K562 (cell line): ENCODE results near the gene SPON1. TPM values are rescaled to one million over a fixed set of nuclear protein-coding genes. Genes with fewer than 3 reads are reported as not detected.

Experiments used
- ATAC-seq: fragments of 200-7000 bp; cut with Tn5 transposase; 3 replicates; pipeline ENCODE4 v1.9.1; 2020; ENCODE audit warnings: moderate library complexity
- BruUV-seq: library from RNA; stranded (reverse); fragments of 400-500 nt; replicated peaks from 2 replicates; lab custom pipeline; 2021; lab: Mats Ljungman, UMichigan
- CTCF ChIA-PET: fragments of 300-600 bp; formaldehyde crosslinking; extraction: SDS; loops from one replicate; lab custom pipeline; 2021; ENCODE audit warnings: low intra/inter-chr PET ratio; lab: Yijun Ruan, JAX
- POLR2A ChIA-PET: fragments of 300-600, 350-650 bp; sonication (Branson Sonifier 250); formaldehyde crosslinking; extraction: SDS; loops from one replicate; lab custom pipeline; 2021; ENCODE audit warnings: antibody characterized with exemption, inconsistent platforms; lab: Yijun Ruan, JAX
- DNase-seq, 4 experiments: peaks; one replicate each; pipeline versions ENCODE4 v3.0.0 to v3.0.0-alpha.2; 2011 to 2018; ENCODE audit warnings: low spot score in 3 of 4, mixed read lengths in 3 of 4; ENCODE audit errors: extremely low read depth in 1 of 4
- FAIRE-seq: peaks from 2 replicates; lab custom pipeline; 2011; peaks lifted over from hg19 to GRCh38; lab: Jason Lieb, UNC
- H2AFZ ChIP-seq: 2 replicates; pipeline ENCODE4 v1.6.0; 2011; ENCODE audit warnings: low read depth, low read length, control low read depth, inconsistent platforms
- H3K27ac ChIP-seq: fragments of 200-600 bp; 3 replicates; pipeline ENCODE4 v1.8.0; 2011; ENCODE audit warnings: low read depth, mild to moderate bottlenecking, control low read depth, inconsistent platforms, low read length, moderate library complexity, mixed read lengths; ENCODE audit errors: extremely low read depth
- H3K27me3 ChIP-seq, 2 experiments: fragments of 300-600 bp in 1 of 2; 2 replicates in 1 of 2; 3 replicates in 1 of 2; pipeline versions ENCODE4 v1.6.0 to v1.8.0; 2011; ENCODE audit warnings: inconsistent platforms in 2 of 2, low read length in 2 of 2, mild to moderate bottlenecking in 1 of 2, mixed read lengths in 1 of 2, moderate library complexity in 1 of 2; ENCODE audit not compliant: control insufficient read depth in 2 of 2, insufficient read depth in 2 of 2
- H3K36me3 ChIP-seq: fragments of 300-600 bp; 3 replicates; pipeline ENCODE4 v1.8.0; 2011; ENCODE audit warnings: mild to moderate bottlenecking, low read length, inconsistent platforms; ENCODE audit not compliant: control insufficient read depth, insufficient read depth
- H3K4me1 ChIP-seq, 2 experiments: fragments of 200-600 bp in 1 of 2; replicated peaks in 1 of 2; 2 replicates in 1 of 2; 3 replicates in 1 of 2; pipeline versions ENCODE4 v1.5.1 to v1.8.0; 2011; ENCODE audit warnings: inconsistent platforms in 2 of 2, low read length in 2 of 2, mild to moderate bottlenecking in 1 of 2, mixed read lengths in 1 of 2, moderate library complexity in 1 of 2; ENCODE audit not compliant: control insufficient read depth in 2 of 2, insufficient read depth in 2 of 2
- H3K4me2 ChIP-seq: 2 replicates; pipeline ENCODE4 v1.6.1; 2011; ENCODE audit warnings: low read length, control low read depth, inconsistent platforms, mixed read lengths; ENCODE audit not compliant: insufficient read depth
- H3K4me3 ChIP-seq: fragments of 200-600 bp; sonication (generic), shearing (Covaris generic); 2 replicates; pipeline ENCODE4 v1.5.1; 2016; ENCODE audit warnings: control low read depth, inconsistent platforms
- H3K79me2 ChIP-seq: fragments of 200-600 bp; 3 replicates; pipeline ENCODE4 v1.8.0; 2011; ENCODE audit warnings: low read length, inconsistent platforms; ENCODE audit not compliant: control insufficient read depth, insufficient read depth
- H3K9ac ChIP-seq, 2 experiments: 2 replicates each; pipeline versions ENCODE4 v1.6.0 to v1.6.1; 2011; ENCODE audit warnings: low read depth in 2 of 2, low read length in 2 of 2, control low read depth in 1 of 2, inconsistent platforms in 1 of 2, mild to moderate bottlenecking in 1 of 2, mixed read lengths in 1 of 2; ENCODE audit not compliant: insufficient read depth in 1 of 2
- H3K9me1 ChIP-seq: one replicate; pipeline ENCODE4 v1.6.0; 2011; ENCODE audit warnings: inconsistent platforms, mild to moderate bottlenecking, low read length, moderate library complexity; ENCODE audit not compliant: control insufficient read depth, insufficient read depth
- H3K9me3 ChIP-seq: replicated peaks from 2 replicates; pipeline ENCODE4 v1.5.1; 2011; ENCODE audit warnings: low read depth, low read length, inconsistent platforms; ENCODE audit not compliant: control insufficient read depth, insufficient read depth
- H4K20me1 ChIP-seq: replicated peaks from 2 replicates; pipeline ENCODE4 v1.6.1; 2011; ENCODE audit warnings: low read length, inconsistent platforms, mixed read lengths; ENCODE audit not compliant: control insufficient read depth, insufficient read depth
- BMI1 ChIP-seq: fragments of 150-350 bp; IDR thresholded peaks from 2 replicates; pipeline ENCODE4 v1.6.1; 2014; ENCODE audit warnings: low read length
- FOSL1 ChIP-seq: fragments of 200-800 bp; sonication (Bioruptor generic); conservative IDR thresholded peaks from 2 replicates; pipeline ENCODE4 v1.6.1; 2016; ENCODE audit warnings: missing genetic modification characterization, missing compliant biosample characterization
- FOXO4 ChIP-seq: fragments of 450-650 bp; formaldehyde crosslinking; IDR thresholded peaks from 2 replicates; pipeline ENCODE4 v1.4.0; 2020; ENCODE audit warnings: mild to moderate bottlenecking, moderate library complexity
- LCOR ChIP-seq: sonication (generic); formaldehyde crosslinking; IDR thresholded peaks from 2 replicates; pipeline ENCODE4 v1.8.0; 2022; ENCODE audit warnings: mild to moderate bottlenecking, missing genetic modification reagents
- NFYB ChIP-seq: IDR thresholded peaks from 2 replicates; pipeline ENCODE4 v1.6.1; 2011; ENCODE audit warnings: mild to moderate bottlenecking, moderate library complexity; ENCODE audit not compliant: insufficient read length; ENCODE audit errors: extremely low read depth
- SAP30 ChIP-seq: fragments of 200-600 bp; sonication (generic); IDR thresholded peaks from 2 replicates; pipeline ENCODE4 v1.6.1; 2012; ENCODE audit warnings: borderline replicate concordance, low read depth, mild to moderate bottlenecking, moderate library complexity, low read length, control low read depth, inconsistent platforms; ENCODE audit not compliant: insufficient read depth, poor library complexity, severe bottlenecking
- ZBTB17 ChIP-seq: fragments of 450-650 bp; formaldehyde crosslinking; IDR thresholded peaks from 2 replicates; pipeline ENCODE4 v1.4.0; 2020; ENCODE audit warnings: mild to moderate bottlenecking
- ZKSCAN8 ChIP-seq: fragments of 200-800 bp; sonication (Bioruptor generic); IDR thresholded peaks from 2 replicates; pipeline ENCODE4 v1.6.1; 2016; ENCODE audit warnings: missing genetic modification characterization, missing compliant biosample characterization
- ZNF174 ChIP-seq: fragments of 250-450 bp; sonication (Bioruptor Pico); IDR thresholded peaks from 2 replicates; pipeline ENCODE4 v1.4.0; 2020; ENCODE audit warnings: mild to moderate bottlenecking
- ZNF253 ChIP-seq: fragments of 250-450 bp; sonication (Bioruptor Pico); conservative IDR thresholded peaks from 2 replicates; pipeline ENCODE4 v1.6.1; 2021; ENCODE audit warnings: mild to moderate bottlenecking
- WGBS: fragments of 100-300 bp; shearing (Covaris generic); methylation state at CpG from one replicate; pipeline ENCODE4 v1.1.6; 2016; ENCODE audit warnings: low coverage, mixed read lengths; ENCODE audit not compliant: insufficient coverage; ENCODE audit errors: missing lambda C conversion rate; 5-methylcytosine and 5-hydroxymethylcytosine counted together
- in situ Hi-C: fragments of 300-500 bp; cut with MboI; formaldehyde crosslinking; loops from 4 replicates; pipeline ENCODE4 v1.15.0; 2018; ENCODE audit warnings: inconsistent platforms, mixed read lengths
- intact Hi-C: fragments of 100-400 bp; cut with micrococcal nuclease; formaldehyde crosslinking; loops from 2 replicates; pipeline ENCODE4 v1.14.2; 2022
- polyA plus RNA-seq, 8 experiments: library from polyadenylated mRNA; depleted of rRNA in 4 of 8; stranded (reverse) in 5 of 8; unstranded in 3 of 8; fragments of >200 nt; fragmentation: Nextera tagmentation in 2 of 8; fragmentation: Illumina TruSeq in 1 of 8; extraction: Ambion mirVana in 2 of 8; extraction: Trizol in 1 of 8; gene quantifications; 2 replicates each; pipeline versions ENCODE4 v1.2.1 to v1.2.3, GENCODE V29; 2011 to 2014; ENCODE audit warnings: inconsistent platforms in 1 of 8, missing spikeins in 1 of 8
- total RNA-seq, 7 experiments: library from RNA; depleted of rRNA in 6 of 7; stranded (reverse); fragments of >200 nt in 6 of 7; fragmentation: Illumina TruSeq in 2 of 7; extraction: Trizol in 2 of 7; gene quantifications; 2 replicates each; pipeline versions ENCODE4 v1.2.1 to v1.2.3, GENCODE V29; 2011 to 2021; ENCODE audit warnings: low replicate concordance in 1 of 7
- TF ChIP-seq, protein P1 (sequence below): sonication (generic); formaldehyde crosslinking; IDR thresholded peaks from 2 replicates; pipeline ENCODE4 v1.8.1; 2022; ENCODE audit warnings: missing genetic modification reagents
- TF ChIP-seq, protein P2 (sequence below): sonication (generic); formaldehyde crosslinking; IDR thresholded peaks from 2 replicates; pipeline ENCODE4 v1.8.0; 2022; ENCODE audit warnings: mild to moderate bottlenecking, missing genetic modification reagents, borderline replicate concordance

SPON1 gene
- total and polyA plus RNA-seq, 9 of the 15 experiments (the other 6 are each of a cell fraction or from before 2014, with no cell fraction given), result 0.04 to 0.06 TPM; not detected in 7

DNA sequence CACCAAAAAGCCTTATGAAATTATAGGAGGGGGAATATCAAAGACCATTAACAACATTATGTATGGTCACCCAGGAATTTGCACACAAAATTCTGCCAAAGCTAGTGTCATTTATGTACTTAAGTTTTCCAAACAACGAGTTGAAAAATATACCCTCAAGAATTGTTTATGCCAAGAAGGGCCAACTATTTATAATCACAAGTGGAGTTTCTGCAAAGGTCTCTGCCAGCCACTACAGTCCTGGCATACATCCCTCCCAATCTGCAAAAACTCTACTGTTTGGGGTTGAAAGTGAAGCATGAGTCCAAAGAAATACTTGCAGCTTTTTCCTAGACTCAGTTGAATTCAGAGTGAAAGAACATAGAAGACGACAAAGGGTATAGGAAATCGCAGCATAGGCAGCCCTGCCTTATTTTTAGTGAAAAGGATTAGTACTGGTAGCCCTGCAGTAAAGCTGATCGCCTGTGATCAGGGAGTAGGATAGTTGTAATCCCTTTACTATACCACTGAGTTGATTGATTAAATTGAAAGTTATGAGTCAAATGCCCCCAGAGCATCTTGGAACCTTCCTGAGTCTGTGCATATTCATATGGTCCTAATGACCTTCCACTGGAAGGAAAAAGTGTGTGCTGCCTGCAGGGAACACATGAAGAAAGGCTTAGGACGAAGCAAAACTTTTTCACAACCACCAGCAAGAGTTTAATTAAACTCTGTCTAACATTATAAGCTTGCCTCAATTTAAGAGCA, 144.0 kb downstream of the SPON1 start (continued):
- TF ChIP-seq, protein P1, sequence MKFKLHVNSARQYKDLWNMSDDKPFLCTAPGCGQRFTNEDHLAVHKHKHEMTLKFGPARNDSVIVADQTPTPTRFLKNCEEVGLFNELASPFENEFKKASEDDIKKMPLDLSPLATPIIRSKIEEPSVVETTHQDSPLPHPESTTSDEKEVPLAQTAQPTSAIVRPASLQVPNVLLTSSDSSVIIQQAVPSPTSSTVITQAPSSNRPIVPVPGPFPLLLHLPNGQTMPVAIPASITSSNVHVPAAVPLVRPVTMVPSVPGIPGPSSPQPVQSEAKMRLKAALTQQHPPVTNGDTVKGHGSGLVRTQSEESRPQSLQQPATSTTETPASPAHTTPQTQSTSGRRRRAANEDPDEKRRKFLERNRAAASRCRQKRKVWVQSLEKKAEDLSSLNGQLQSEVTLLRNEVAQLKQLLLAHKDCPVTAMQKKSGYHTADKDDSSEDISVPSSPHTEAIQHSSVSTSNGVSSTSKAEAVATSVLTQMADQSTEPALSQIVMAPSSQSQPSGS (CRISPR knock-in tag), result no peak
- no peak for TF ChIP-seq ZKSCAN8
- TF ChIP-seq NFYB, result no peak
- TF ChIP-seq ZBTB17 (CRISPR knock-in tag), result no peak
- TF ChIP-seq, protein P2, sequence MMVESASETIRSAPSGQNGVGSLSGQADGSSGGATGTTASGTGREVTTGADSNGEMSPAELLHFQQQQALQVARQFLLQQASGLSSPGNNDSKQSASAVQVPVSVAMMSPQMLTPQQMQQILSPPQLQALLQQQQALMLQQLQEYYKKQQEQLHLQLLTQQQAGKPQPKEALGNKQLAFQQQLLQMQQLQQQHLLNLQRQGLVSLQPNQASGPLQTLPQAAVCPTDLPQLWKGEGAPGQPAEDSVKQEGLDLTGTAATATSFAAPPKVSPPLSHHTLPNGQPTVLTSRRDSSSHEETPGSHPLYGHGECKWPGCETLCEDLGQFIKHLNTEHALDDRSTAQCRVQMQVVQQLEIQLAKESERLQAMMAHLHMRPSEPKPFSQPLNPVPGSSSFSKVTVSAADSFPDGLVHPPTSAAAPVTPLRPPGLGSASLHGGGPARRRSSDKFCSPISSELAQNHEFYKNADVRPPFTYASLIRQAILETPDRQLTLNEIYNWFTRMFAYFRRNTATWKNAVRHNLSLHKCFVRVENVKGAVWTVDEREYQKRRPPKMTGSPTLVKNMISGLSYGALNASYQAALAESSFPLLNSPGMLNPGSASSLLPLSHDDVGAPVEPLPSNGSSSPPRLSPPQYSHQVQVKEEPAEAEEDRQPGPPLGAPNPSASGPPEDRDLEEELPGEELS (CRISPR knock-in tag), result no peak

GRCh38 chr11:14107050-14107430, 144.5 kb downstream of the SPON1 start:
- no peak for DNase-seq
- BruUV-seq, result no TSS peak
- Histone ChIP-seq H3K79me2 (no peaks in the 10 kb centered on the region), H3K9me1 (no peaks in the 10 kb centered on the region), H4K20me1 (no peaks in the 10 kb centered on the region; the same call in 1 of the 2 replicates), H3K27me3 (no peaks in the 10 kb centered on the region), H3K9ac (no peak overlapping the region), H3K9me3 (no peaks in the 10 kb centered on the region), H3K4me3 (no peak overlapping the region), H3K36me3 (no peaks in the 10 kb centered on the region), H3K4me2 (no peak overlapping the region), H3K27ac (no peak overlapping the region), H2AFZ (no peak overlapping the region), H3K4me1 (no peaks in the 10 kb centered on the region)
- 0% methylated on average over 4 of the region's 4 CpGs for WGBS
- POLR2A ChIA-PET, result no interaction called here
- intact Hi-C loops, result no loop called here
- no peak for ATAC-seq
- no peak for FAIRE-seq
- CTCF ChIA-PET, result interaction anchor here (0.7 kb wide), 1 partner anchor 149 kb away, joined by 6 read pairs; no protein-coding TSS in a partner anchor
- in situ Hi-C loops, result no loop called here
- TF ChIP-seq SAP30, result no peak
- no peak for TF ChIP-seq LCOR (CRISPR knock-in tag)
- TF ChIP-seq ZNF174 (CRISPR knock-in tag), result no peak
- TF ChIP-seq ZNF253 (CRISPR knock-in tag), result no peak
- no peak for TF ChIP-seq FOXO4 (CRISPR knock-in tag)
- TF ChIP-seq BMI1, result no peak
- no peak for TF ChIP-seq FOSL1
